HG02678 (cell line): ENCODE measurements around the gene SPATA19.
"Not testable (repeated sequence)": the region's sequence is repeated elsewhere in the genome, so short reads cannot be mapped to it uniquely, and the experiment has no call there.

Source experiments
- ATAC-seq: cut with Tn5 transposase; IDR thresholded peaks from one replicate; pipeline ENCODE4 v1.9.1; 2021; ENCODE audit warnings: mild to moderate bottlenecking, moderate library complexity; ENCODE audit not compliant: unreplicated experiment

The SPATA19 gene

GRCh38 chr11:133845413-133845812, at the start of gene SPATA19:
Gene SPATA19 (minus strand): TSS chr11:133845513. CDS start chr11:133845446, 67 bp downstream.
- ATAC-seq = no peak

GRCh38 chr11:133895061-133895479, 49.8 kb upstream of the SPATA19 start:
- peak; percentile 75 for ATAC-seq

- ATAC-seq = no peak
These were observed 48.1 kb upstream of the SPATA19 start for GRCh38 chr11:133893381-133893780.

- no peak for ATAC-seq
These were observed 47.5 kb upstream of the SPATA19 start for GRCh38 chr11:133892584-133893380.

- no peak for ATAC-seq
These were observed 46.8 kb upstream of the SPATA19 start for GRCh38 chr11:133892126-133892525.

GRCh38 chr11:133889893-133890292, 44.6 kb upstream of the SPATA19 start:
- no peak for ATAC-seq

GRCh38 chr11:133889188-133889587, 43.9 kb upstream of the SPATA19 start:
- ATAC-seq = no peak

- ATAC-seq = no peak
These were observed 42.5 kb upstream of the SPATA19 start for GRCh38 chr11:133887692-133888332.

GRCh38 chr11:133886029-133886428, 40.7 kb upstream of the SPATA19 start:
- no peak for ATAC-seq

- no peak for ATAC-seq
These were observed 26.8 kb upstream of the SPATA19 start for GRCh38 chr11:133872160-133872559.

- no peak for ATAC-seq
These were observed 22.1 kb upstream of the SPATA19 start for GRCh38 chr11:133867456-133867855.

GRCh38 chr11:133865466-133865865, 20.2 kb upstream of the SPATA19 start:
- no peak for ATAC-seq

- ATAC-seq = no peak
These were observed 19.4 kb upstream of the SPATA19 start for GRCh38 chr11:133864756-133865155.

- ATAC-seq = no peak
These were observed 14.8 kb upstream of the SPATA19 start for GRCh38 chr11:133860151-133860550.

- not testable (repeated sequence) for ATAC-seq
These were observed 9.1 kb upstream of the SPATA19 start for GRCh38 chr11:133854330-133854960.

GRCh38 chr11:133844217-133844616, 1.1 kb downstream of the SPATA19 start:
- no peak for ATAC-seq

GRCh38 chr11:133843454-133843987, 1.8 kb downstream of the SPATA19 start:
- ATAC-seq = no peak

GRCh38 chr11:133842730-133843129, 2.6 kb downstream of the SPATA19 start:
- no peak for ATAC-seq

GRCh38 chr11:133842053-133842452, 3.3 kb downstream of the SPATA19 start:
- no peak for ATAC-seq

- ATAC-seq = no peak
These were observed 3.9 kb downstream of the SPATA19 start for GRCh38 chr11:133841279-133842043.

GRCh38 chr11:133840479-133840941, 4.8 kb downstream of the SPATA19 start:
- ATAC-seq = no peak
